WTC11 (cell line): ENCODE data around the gene KNOP1. TPM values are rescaled to one million over a fixed set of nuclear protein-coding genes. Genes with fewer than 3 reads are reported as not detected.
A peak's percentile ranks its signal among the peaks of the same experiment; 100 is the strongest.

Experiments used
- ATAC-seq: fragments of 200-7000 bp; cut with Tn5 transposase; 2 replicates; pipeline ENCODE4 v1.10.0; 2021; ENCODE audit warnings: mild to moderate bottlenecking, moderate library complexity
- CTCF ChIA-PET: fragments of 300-600 bp; sonication (Branson Sonifier 250); formaldehyde crosslinking; loops from one replicate; lab custom pipeline; 2021; ENCODE audit warnings: antibody characterized with exemption; lab: Charles Lee
- POLR2A ChIA-PET: fragments of 350-600 bp; sonication (Branson Sonifier 250); formaldehyde crosslinking; loops from one replicate; lab custom pipeline; 2021; ENCODE audit warnings: antibody characterized with exemption; lab: Charles Lee
- DNase-seq: peaks from one replicate; pipeline ENCODE4 v3.0.0; 2021; ENCODE audit warnings: low spot score
- H3K27ac Mint-ChIP-seq: 2 replicates; pipeline ENCODE4 v1.8.0; 2021; ENCODE audit warnings: mixed read lengths
- H3K27me3 Mint-ChIP-seq: 2 replicates; pipeline ENCODE4 v1.8.0; 2021; ENCODE audit warnings: low read depth, mild to moderate bottlenecking, moderate library complexity, mixed read lengths
- H3K36me3 Mint-ChIP-seq: 2 replicates; pipeline ENCODE4 v1.8.0; 2021; ENCODE audit warnings: mixed read lengths
- H3K4me1 Mint-ChIP-seq: 2 replicates; pipeline ENCODE4 v1.8.0; 2022; ENCODE audit warnings: mixed read lengths
- H3K4me3 Mint-ChIP-seq: 2 replicates; pipeline ENCODE4 v1.8.0; 2021; ENCODE audit warnings: mild to moderate bottlenecking, moderate library complexity, mixed read lengths
- H3K9me3 Mint-ChIP-seq: 2 replicates; pipeline ENCODE4 v1.8.0; 2021; ENCODE audit warnings: mixed read lengths
- CREB1 ChIP-seq: sonication (generic); formaldehyde crosslinking; IDR thresholded peaks from 2 replicates; pipeline ENCODE4 v1.8.0; 2023; ENCODE audit warnings: mild to moderate bottlenecking, missing genetic modification reagents
- EMX1 ChIP-seq: fragments of 250-450 bp; sonication (Bioruptor Pico); IDR thresholded peaks from 2 replicates; pipeline ENCODE4 v1.8.0; 2021; ENCODE audit warnings: mild to moderate bottlenecking
- GRHL2 ChIP-seq: fragments of 250-450 bp; sonication (Bioruptor Pico); IDR thresholded peaks from 2 replicates; pipeline ENCODE4 v1.8.0; 2022; ENCODE audit warnings: mild to moderate bottlenecking, moderate library complexity; ENCODE audit not compliant: insufficient replicate concordance, severe bottlenecking
- JUN ChIP-seq: sonication (generic); formaldehyde crosslinking; IDR thresholded peaks from 2 replicates; pipeline ENCODE4 v1.8.0; 2023; ENCODE audit warnings: mild to moderate bottlenecking, missing genetic modification reagents
- KAT7 ChIP-seq: sonication (generic); formaldehyde crosslinking; IDR thresholded peaks from 2 replicates; pipeline ENCODE4 v1.8.1; 2023; ENCODE audit warnings: missing genetic modification reagents, mild to moderate bottlenecking, borderline replicate concordance
- MYBL2 ChIP-seq: sonication (generic); formaldehyde crosslinking; IDR thresholded peaks from 2 replicates; pipeline ENCODE4 v1.8.1; 2023; ENCODE audit warnings: mild to moderate bottlenecking, moderate library complexity, missing genetic modification reagents
- NFATC4 ChIP-seq: fragments of 250-450 bp; sonication (Bioruptor Pico); IDR thresholded peaks from 2 replicates; pipeline ENCODE4 v1.9.0; 2021; ENCODE audit warnings: mild to moderate bottlenecking
- NR2C2 ChIP-seq: sonication (generic); formaldehyde crosslinking; IDR thresholded peaks from 2 replicates; pipeline ENCODE4 v1.8.0; 2022; ENCODE audit warnings: mild to moderate bottlenecking, missing genetic modification reagents
- NR3C1 ChIP-seq: sonication (generic); formaldehyde crosslinking; conservative IDR thresholded peaks from 2 replicates; pipeline ENCODE4 v1.8.1; 2023; ENCODE audit warnings: low read depth, mild to moderate bottlenecking, missing genetic modification reagents
- RELA ChIP-seq: sonication (generic); formaldehyde crosslinking; IDR thresholded peaks from 2 replicates; pipeline ENCODE4 v1.8.1; 2022; ENCODE audit warnings: missing genetic modification reagents, mild to moderate bottlenecking, borderline replicate concordance
- SMAD3 ChIP-seq: sonication (generic); formaldehyde crosslinking; IDR thresholded peaks from 2 replicates; pipeline ENCODE4 v1.8.0; 2022; ENCODE audit warnings: missing genetic modification reagents, mild to moderate bottlenecking, borderline replicate concordance
- TP53 ChIP-seq: sonication (generic); formaldehyde crosslinking; IDR thresholded peaks from 2 replicates; pipeline ENCODE4 v1.8.1; 2023; ENCODE audit warnings: mild to moderate bottlenecking, missing genetic modification reagents
- ZNF232 ChIP-seq: sonication (generic); formaldehyde crosslinking; IDR thresholded peaks from 2 replicates; pipeline ENCODE4 v1.8.0; 2022; ENCODE audit warnings: mild to moderate bottlenecking, missing genetic modification reagents
- ZNF263 ChIP-seq: sonication (generic); formaldehyde crosslinking; IDR thresholded peaks from 2 replicates; pipeline ENCODE4 v1.8.1; 2022; ENCODE audit warnings: low read depth, mild to moderate bottlenecking, moderate library complexity, missing genetic modification reagents
- total RNA-seq: library from RNA; stranded (reverse); gene quantifications from 3 replicates; pipeline ENCODE4 v1.2.3, GENCODE V29; 2021
- TF ChIP-seq, protein P1 (sequence below): sonication (generic); formaldehyde crosslinking; IDR thresholded peaks from 2 replicates; pipeline ENCODE4 v1.8.1; 2023; ENCODE audit warnings: mild to moderate bottlenecking, missing genetic modification reagents
- TF ChIP-seq, protein P2 (sequence below): sonication (generic); formaldehyde crosslinking; IDR thresholded peaks from 2 replicates; pipeline ENCODE4 v1.8.1; 2023; ENCODE audit warnings: mild to moderate bottlenecking, missing genetic modification reagents
- TF ChIP-seq, protein P3 (sequence below): sonication (generic); formaldehyde crosslinking; IDR thresholded peaks from 2 replicates; pipeline ENCODE4 v1.8.1; 2023; ENCODE audit warnings: mild to moderate bottlenecking, missing genetic modification reagents, borderline replicate concordance
- TF ChIP-seq, protein P4 (sequence below): sonication (generic); formaldehyde crosslinking; IDR thresholded peaks from 2 replicates; pipeline ENCODE4 v1.8.0; 2022; ENCODE audit warnings: mild to moderate bottlenecking, missing genetic modification reagents

The KNOP1 gene
- total RNA-seq, 1 experiment from 2014 or later = 102 TPM

DNA sequence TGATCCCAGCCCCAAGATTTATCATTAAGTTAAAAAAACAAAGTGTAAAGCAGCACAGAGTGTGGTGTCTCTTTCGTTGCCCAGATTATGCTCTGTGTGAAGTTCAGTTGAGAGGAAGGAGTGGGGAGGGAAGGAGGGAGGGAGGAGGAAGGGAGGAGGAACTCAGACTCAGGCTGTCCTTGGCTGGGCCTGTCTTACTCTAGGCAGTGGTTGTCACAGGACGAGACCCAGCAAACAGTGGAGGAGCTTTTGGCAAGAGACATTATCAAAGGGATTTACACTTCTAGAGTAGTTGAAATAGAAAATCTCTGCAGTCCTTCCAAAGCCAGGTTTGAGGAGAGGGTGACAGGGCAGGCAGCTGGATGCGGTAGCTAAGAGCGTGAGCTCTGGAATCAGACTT lies 27.8 kb downstream of the KNOP1 start (continued):
- no peak for TF ChIP-seq NR2C2
- TF ChIP-seq, protein P1, sequence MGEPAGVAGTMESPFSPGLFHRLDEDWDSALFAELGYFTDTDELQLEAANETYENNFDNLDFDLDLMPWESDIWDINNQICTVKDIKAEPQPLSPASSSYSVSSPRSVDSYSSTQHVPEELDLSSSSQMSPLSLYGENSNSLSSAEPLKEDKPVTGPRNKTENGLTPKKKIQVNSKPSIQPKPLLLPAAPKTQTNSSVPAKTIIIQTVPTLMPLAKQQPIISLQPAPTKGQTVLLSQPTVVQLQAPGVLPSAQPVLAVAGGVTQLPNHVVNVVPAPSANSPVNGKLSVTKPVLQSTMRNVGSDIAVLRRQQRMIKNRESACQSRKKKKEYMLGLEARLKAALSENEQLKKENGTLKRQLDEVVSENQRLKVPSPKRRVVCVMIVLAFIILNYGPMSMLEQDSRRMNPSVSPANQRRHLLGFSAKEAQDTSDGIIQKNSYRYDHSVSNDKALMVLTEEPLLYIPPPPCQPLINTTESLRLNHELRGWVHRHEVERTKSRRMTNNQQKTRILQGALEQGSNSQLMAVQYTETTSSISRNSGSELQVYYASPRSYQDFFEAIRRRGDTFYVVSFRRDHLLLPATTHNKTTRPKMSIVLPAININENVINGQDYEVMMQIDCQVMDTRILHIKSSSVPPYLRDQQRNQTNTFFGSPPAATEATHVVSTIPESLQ (CRISPR knock-in tag) = no peak
- no peak for TF ChIP-seq GRHL2 (CRISPR knock-in tag)

DNA sequence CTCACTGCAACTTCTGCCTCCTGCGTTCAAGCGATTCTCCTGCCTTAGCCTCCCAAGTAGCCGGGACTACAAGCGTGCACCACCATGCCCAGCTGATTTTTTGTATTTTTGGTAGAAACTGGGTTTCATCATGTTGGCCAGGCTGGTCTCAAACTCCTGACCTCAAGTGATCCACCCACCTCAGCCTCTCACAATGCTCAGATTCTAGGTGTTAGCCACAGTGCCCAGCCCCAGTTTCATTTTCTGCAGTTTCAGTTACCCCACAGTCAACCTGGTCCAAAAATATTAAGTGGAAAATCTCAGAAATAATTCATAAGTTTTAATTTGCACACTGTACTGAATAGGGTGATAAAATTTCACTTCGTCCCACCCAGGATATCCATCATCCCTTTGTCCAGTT lies 28.7 kb downstream of the KNOP1 start:
- TF ChIP-seq NFATC4 (CRISPR knock-in tag) = no peak
- no peak for TF ChIP-seq RELA (CRISPR knock-in tag)
- TF ChIP-seq, all 79 proteins: peak for 0
- no peak overlapping the region for H3K4me3 Mint-ChIP-seq
- peaks cover 6% of the 10 kb centered on the region for H3K9me3 Mint-ChIP-seq
- H3K27ac Mint-ChIP-seq = no peak overlapping the region
- DNase-seq = no peak
- no peaks in the 10 kb centered on the region for H3K27me3 Mint-ChIP-seq
- peaks cover 51% of the 10 kb centered on the region for H3K36me3 Mint-ChIP-seq
- ATAC-seq = no peak
- ChIA-PET CTCF (interaction anchor here (1.3 to 3.0 kb wide), 2 partner anchors 8 to 10 kb away, joined by 4 to 17 read pairs; no protein-coding TSS in a partner anchor), POLR2A (no interaction called here)
- peaks cover 2% of the 10 kb centered on the region; the same call in 1 of the 2 replicates for H3K4me1 Mint-ChIP-seq

DNA sequence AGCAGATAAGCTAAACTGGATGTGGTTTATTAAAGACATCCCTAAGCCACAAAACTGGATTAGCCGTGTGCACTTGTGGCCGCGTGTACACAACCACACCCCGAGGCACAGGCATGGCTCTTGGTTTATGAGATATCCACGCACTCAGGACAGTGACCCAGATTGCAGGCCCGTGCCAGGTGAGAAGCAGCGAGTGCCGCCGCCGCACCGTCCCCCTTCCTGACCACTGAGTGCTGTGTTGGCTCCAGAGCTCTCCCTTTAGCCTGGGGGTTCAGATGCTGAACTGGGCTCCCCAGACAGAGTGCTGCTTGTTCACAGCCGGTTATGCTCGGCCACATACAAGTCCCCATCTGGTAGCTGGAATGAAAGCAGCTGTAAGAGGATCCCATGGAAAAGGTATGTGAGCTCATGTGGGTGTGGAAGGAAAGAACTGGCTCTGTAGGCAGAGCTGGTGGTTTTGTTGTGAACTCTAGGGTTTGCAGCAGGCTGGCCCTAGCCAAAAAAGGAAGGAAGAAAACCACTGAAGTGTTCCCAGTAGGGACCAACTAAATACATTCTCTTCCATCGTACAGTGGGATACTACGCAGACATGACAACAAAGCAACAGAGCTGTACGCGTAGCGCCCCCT lies 29.5 kb downstream of the KNOP1 start:
- CTCF ChIA-PET = interaction anchor here (1.3 kb wide), 1 partner anchor 9 kb away, joined by 4 read pairs; no protein-coding TSS in a partner anchor

DNA sequence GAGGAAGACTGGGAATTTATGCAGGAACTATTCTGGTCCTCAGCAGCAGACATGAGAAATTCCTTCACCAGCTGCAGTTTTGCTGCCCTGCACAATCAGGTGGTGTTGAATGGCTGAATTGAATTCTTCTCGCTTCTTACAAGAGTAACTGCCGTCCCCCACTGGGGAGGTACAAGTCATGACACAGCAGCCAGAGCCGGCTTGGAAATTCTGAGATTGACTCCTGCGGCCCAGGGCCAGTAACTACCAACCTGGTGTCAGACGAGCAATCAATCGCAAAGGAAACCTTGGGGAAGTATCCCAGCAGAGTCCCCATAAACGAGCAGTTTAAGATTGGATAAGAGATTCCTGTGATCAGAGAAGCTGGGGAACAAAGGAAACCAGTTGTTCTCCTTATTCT lies 30.7 kb downstream of the KNOP1 start:
- CTCF ChIA-PET = interaction anchor here (0.6 kb wide), 1 partner anchor 70 kb away, joined by 3 read pairs; no protein-coding TSS in a partner anchor
- ATAC-seq (peak; percentile 32; the same call in 1 of the 2 replicates), DNase-seq (no peak)
- H3K36me3 Mint-ChIP-seq = peaks cover 57% of the 10 kb centered on the region
- peaks cover 2% of the 10 kb centered on the region; the same call in 1 of the 2 replicates for H3K4me1 Mint-ChIP-seq
- peak overlapping the region; percentile 82 for H3K27ac Mint-ChIP-seq
- no peaks in the 10 kb centered on the region for H3K27me3 Mint-ChIP-seq
- H3K4me3 Mint-ChIP-seq = no peak overlapping the region
- POLR2A ChIA-PET = no interaction called here
- H3K9me3 Mint-ChIP-seq = peaks cover 12% of the 10 kb centered on the region
- TF ChIP-seq NR3C1 (CRISPR knock-in tag) (no peak), NR2C2 (no peak), CREB1 (no peak)
- TF ChIP-seq, protein P1 (CRISPR knock-in tag) = no peak
- TF ChIP-seq, protein P2, sequence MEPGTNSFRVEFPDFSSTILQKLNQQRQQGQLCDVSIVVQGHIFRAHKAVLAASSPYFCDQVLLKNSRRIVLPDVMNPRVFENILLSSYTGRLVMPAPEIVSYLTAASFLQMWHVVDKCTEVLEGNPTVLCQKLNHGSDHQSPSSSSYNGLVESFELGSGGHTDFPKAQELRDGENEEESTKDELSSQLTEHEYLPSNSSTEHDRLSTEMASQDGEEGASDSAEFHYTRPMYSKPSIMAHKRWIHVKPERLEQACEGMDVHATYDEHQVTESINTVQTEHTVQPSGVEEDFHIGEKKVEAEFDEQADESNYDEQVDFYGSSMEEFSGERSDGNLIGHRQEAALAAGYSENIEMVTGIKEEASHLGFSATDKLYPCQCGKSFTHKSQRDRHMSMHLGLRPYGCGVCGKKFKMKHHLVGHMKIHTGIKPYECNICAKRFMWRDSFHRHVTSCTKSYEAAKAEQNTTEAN (CRISPR knock-in tag) = no peak

More for the DNA sequence above, 29.5 kb downstream of the KNOP1 start:
- Mint-ChIP-seq H3K36me3 (peaks cover 54% of the 10 kb centered on the region), H3K27ac (peak overlapping the region; percentile 42; the same call in 1 of the 2 replicates), H3K4me3 (no peak overlapping the region), H3K4me1 (peaks cover 2% of the 10 kb centered on the region; the same call in 1 of the 2 replicates), H3K9me3 (peaks cover 8% of the 10 kb centered on the region), H3K27me3 (no peaks in the 10 kb centered on the region)
- no peak for DNase-seq
- POLR2A ChIA-PET = interaction anchor here (0.9 kb wide), 1 partner anchor 9 kb away, joined by 3 read pairs; no protein-coding TSS in a partner anchor
- TF ChIP-seq, protein P3, sequence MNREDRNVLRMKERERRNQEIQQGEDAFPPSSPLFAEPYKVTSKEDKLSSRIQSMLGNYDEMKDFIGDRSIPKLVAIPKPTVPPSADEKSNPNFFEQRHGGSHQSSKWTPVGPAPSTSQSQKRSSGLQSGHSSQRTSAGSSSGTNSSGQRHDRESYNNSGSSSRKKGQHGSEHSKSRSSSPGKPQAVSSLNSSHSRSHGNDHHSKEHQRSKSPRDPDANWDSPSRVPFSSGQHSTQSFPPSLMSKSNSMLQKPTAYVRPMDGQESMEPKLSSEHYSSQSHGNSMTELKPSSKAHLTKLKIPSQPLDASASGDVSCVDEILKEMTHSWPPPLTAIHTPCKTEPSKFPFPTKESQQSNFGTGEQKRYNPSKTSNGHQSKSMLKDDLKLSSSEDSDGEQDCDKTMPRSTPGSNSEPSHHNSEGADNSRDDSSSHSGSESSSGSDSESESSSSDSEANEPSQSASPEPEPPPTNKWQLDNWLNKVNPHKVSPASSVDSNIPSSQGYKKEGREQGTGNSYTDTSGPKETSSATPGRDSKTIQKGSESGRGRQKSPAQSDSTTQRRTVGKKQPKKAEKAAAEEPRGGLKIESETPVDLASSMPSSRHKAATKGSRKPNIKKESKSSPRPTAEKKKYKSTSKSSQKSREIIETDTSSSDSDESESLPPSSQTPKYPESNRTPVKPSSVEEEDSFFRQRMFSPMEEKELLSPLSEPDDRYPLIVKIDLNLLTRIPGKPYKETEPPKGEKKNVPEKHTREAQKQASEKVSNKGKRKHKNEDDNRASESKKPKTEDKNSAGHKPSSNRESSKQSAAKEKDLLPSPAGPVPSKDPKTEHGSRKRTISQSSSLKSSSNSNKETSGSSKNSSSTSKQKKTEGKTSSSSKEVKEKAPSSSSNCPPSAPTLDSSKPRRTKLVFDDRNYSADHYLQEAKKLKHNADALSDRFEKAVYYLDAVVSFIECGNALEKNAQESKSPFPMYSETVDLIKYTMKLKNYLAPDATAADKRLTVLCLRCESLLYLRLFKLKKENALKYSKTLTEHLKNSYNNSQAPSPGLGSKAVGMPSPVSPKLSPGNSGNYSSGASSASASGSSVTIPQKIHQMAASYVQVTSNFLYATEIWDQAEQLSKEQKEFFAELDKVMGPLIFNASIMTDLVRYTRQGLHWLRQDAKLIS (CRISPR knock-in tag) = no peak
- no peak for TF ChIP-seq EMX1 (CRISPR knock-in tag)
- no peak for TF ChIP-seq MYBL2
- no peak for TF ChIP-seq JUN (CRISPR knock-in tag)
- TF ChIP-seq TP53 (CRISPR knock-in tag) = no peak
- TF ChIP-seq SMAD3 (CRISPR knock-in tag) = no peak
- TF ChIP-seq ZNF263 = no peak
- TF ChIP-seq KAT7 (CRISPR knock-in tag) = no peak
- no peak for TF ChIP-seq RELA (CRISPR knock-in tag)
- no peak for TF ChIP-seq NR3C1 (CRISPR knock-in tag)
- TF ChIP-seq ZNF232 (CRISPR knock-in tag) = no peak
- TF ChIP-seq, protein P4, sequence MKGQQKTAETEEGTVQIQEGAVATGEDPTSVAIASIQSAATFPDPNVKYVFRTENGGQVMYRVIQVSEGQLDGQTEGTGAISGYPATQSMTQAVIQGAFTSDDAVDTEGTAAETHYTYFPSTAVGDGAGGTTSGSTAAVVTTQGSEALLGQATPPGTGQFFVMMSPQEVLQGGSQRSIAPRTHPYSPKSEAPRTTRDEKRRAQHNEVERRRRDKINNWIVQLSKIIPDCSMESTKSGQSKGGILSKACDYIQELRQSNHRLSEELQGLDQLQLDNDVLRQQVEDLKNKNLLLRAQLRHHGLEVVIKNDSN (CRISPR knock-in tag) = no peak
- no peak for ATAC-seq
